Esophagus squamous epithelium (tissue), 5 donors: ENCODE measurements around the gene SMO. TPM values are rescaled to one million over a fixed set of nuclear protein-coding genes. Genes with fewer than 3 reads are reported as not detected.

Experiments used
- DNase-seq: peaks from one replicate; lab custom pipeline; 2025; lab: John Stamatoyannopoulos, UW
- H3K27ac ChIP-seq, 4 donors: fragments of 200-600 bp; sonication (generic); one replicate each; pipeline ENCODE4 v1.5.1; 2016 to 2019; ENCODE audit warnings: mild to moderate bottlenecking in 1 of 4
- H3K27me3 ChIP-seq, 4 donors: fragments of 200-600 bp; sonication (generic); 1 replicate in 3 of 4; 2 replicates in 1 of 4; pipeline versions ENCODE4 v1.5.1 to v1.6.0; 2017 to 2021; ENCODE audit warnings: antibody characterized with exemption in 1 of 4
- H3K36me3 ChIP-seq, 3 donors: fragments of 200-600 bp; sonication (generic); one replicate each; pipeline ENCODE4 v1.5.1; 2016 to 2019
- H3K4me1 ChIP-seq, 3 donors: fragments of 200-600 bp; sonication (generic); one replicate each; pipeline ENCODE4 v1.5.1; 2017 to 2019
- H3K4me3 ChIP-seq, 4 donors: fragments of 200-600 bp; sonication (generic); 1 replicate in 3 of 4; 2 replicates in 1 of 4; pipeline ENCODE4 v1.5.1; 2016 to 2019; ENCODE audit warnings: mild to moderate bottlenecking in 2 of 4, moderate library complexity in 1 of 4
- H3K9me3 ChIP-seq, 3 donors: fragments of 200-600 bp; sonication (generic); one replicate each; pipeline ENCODE4 v1.5.1; 2016 to 2019
- POLR2A ChIP-seq, 4 donors: fragments of 450-650 bp; IDR thresholded peaks; one replicate each; pipeline ENCODE4 v1.6.1; 2017; ENCODE audit warnings: antibody characterized with exemption in 4 of 4, mild to moderate bottlenecking in 4 of 4, moderate library complexity in 3 of 4
- WGBS, 2 donors: methylation state at CpG; one replicate each; pipeline ENCODE4 v1.1.5; 2018; 5-methylcytosine and 5-hydroxymethylcytosine counted together
- intact Hi-C: fragments of 100-400 bp; cut with DNase I; formaldehyde crosslinking; loops from one replicate; pipeline ENCODE4 v1.15.0; 2022
- total RNA-seq, 4 donors: library from RNA; depleted of rRNA; stranded (reverse); fragments of >200 nt; gene quantifications; one replicate each; pipeline ENCODE4 v1.1.0, GENCODE V29; 2016
- TF ChIP-seq, protein P1 (sequence below), 6 experiments: fragments of 450-650 bp in 4 of 6; fragments of 200-600 bp in 2 of 6; sonication (generic) in 2 of 6; IDR thresholded peaks; one replicate each; pipeline ENCODE4 v1.5.1; 2016 to 2019; ENCODE audit warnings: antibody characterized with exemption in 6 of 6, mild to moderate bottlenecking in 4 of 6, moderate library complexity in 4 of 6
- donor health status: DM: yes; HTN: yes; CAD: no.

SMO gene
- total RNA-seq, 4 donors from 2014 or later = 9.2 to 18.4 (median 10.4) TPM

GRCh38 chr7:129147731-129148130, 40.7 kb upstream of the SMO start:
- H3K27me3 ChIP-seq = peaks cover 0 to 64% (median 2%) of the 10 kb centered on the region in 4 donors
- H3K4me1 ChIP-seq = peaks cover 0 to 21% (median 9%) of the 10 kb centered on the region in 3 donors
- intact Hi-C loops = no loop called here
- WGBS, 2 donors = 0 to 35% methylated on average over 1 to 3 of the region's 3 CpGs
- no peak for DNase-seq
- no peaks in the 10 kb centered on the region for H3K9me3 ChIP-seq
- H3K4me3 ChIP-seq = no peak overlapping the region
- TF ChIP-seq POLR2A (IDR thresholded peaks at IDR 0.05) = no peak
- no peak overlapping the region for H3K27ac ChIP-seq
- no peaks in the 10 kb centered on the region for H3K36me3 ChIP-seq

DNA sequence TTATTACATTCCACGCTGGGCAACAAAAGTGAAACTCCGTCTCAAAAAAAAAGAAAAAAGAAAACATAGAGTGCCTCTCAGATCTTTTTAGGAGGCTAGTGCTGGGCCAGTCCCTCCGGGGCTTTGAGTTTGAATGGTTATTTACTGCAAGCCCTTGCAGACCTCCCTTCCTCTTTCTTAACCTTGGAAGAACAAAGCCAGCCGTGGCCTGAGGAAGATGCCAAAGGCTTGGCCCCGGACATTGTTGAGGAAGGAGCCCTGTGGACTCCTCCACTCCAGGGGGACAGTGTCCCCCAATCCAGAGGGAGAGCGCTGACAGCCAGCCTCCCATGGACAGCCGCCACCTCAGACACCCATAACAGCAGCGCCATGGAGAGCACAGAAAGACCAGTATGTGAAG, 38.9 kb upstream of the SMO start:
- TF ChIP-seq, protein P1, sequence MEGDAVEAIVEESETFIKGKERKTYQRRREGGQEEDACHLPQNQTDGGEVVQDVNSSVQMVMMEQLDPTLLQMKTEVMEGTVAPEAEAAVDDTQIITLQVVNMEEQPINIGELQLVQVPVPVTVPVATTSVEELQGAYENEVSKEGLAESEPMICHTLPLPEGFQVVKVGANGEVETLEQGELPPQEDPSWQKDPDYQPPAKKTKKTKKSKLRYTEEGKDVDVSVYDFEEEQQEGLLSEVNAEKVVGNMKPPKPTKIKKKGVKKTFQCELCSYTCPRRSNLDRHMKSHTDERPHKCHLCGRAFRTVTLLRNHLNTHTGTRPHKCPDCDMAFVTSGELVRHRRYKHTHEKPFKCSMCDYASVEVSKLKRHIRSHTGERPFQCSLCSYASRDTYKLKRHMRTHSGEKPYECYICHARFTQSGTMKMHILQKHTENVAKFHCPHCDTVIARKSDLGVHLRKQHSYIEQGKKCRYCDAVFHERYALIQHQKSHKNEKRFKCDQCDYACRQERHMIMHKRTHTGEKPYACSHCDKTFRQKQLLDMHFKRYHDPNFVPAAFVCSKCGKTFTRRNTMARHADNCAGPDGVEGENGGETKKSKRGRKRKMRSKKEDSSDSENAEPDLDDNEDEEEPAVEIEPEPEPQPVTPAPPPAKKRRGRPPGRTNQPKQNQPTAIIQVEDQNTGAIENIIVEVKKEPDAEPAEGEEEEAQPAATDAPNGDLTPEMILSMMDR (IDR thresholded peaks at IDR 0.05) = no peak
- 84 to 92% methylated on average over 5 to 6 of the region's 8 CpGs for WGBS, 2 donors
- DNase-seq = no peak
- H3K27ac ChIP-seq = no peak overlapping the region
- H3K4me3 ChIP-seq = no peak overlapping the region
- H3K4me1 ChIP-seq = peaks cover 0 to 12% (median 3%) of the 10 kb centered on the region in 3 donors
- H3K27me3 ChIP-seq = peaks cover 0 to 51% (median 0%) of the 10 kb centered on the region in 4 donors
- H3K36me3 ChIP-seq = no peaks in the 10 kb centered on the region
- H3K9me3 ChIP-seq = no peaks in the 10 kb centered on the region
- intact Hi-C loops = no loop called here

GRCh38 chr7:129150199-129150996, 38.0 kb upstream of the SMO start:
- peaks cover 0 to 6% (median 0%) of the 10 kb centered on the region in 3 donors for H3K4me1 ChIP-seq
- no peak overlapping the region for H3K4me3 ChIP-seq
- TF ChIP-seq, protein P1 (IDR thresholded peaks at IDR 0.05) = no peak
- no peak for TF ChIP-seq POLR2A (IDR thresholded peaks at IDR 0.05)
- WGBS, 2 donors = 63 to 76% methylated on average over 5 to 6 of the region's 8 CpGs
- H3K27ac ChIP-seq = no peak overlapping the region
- DNase-seq = no peak
- H3K36me3 ChIP-seq = no peaks in the 10 kb centered on the region
- H3K9me3 ChIP-seq = no peaks in the 10 kb centered on the region
- intact Hi-C loops = no loop called here
- peaks cover 0 to 44% (median 0%) of the 10 kb centered on the region in 4 donors for H3K27me3 ChIP-seq

GRCh38 chr7:129157651-129158050, 30.8 kb upstream of the SMO start:
- 89 to 96% methylated on average over 9 of the region's 9 CpGs for WGBS, 2 donors
- intact Hi-C loops = no loop called here
- DNase-seq = no peak
- H3K27ac ChIP-seq = no peak overlapping the region
- H3K9me3 ChIP-seq = no peaks in the 10 kb centered on the region
- no peaks in the 10 kb centered on the region for H3K36me3 ChIP-seq
- no peak overlapping the region for H3K4me3 ChIP-seq
- TF ChIP-seq POLR2A (IDR thresholded peaks at IDR 0.05) = no peak
- TF ChIP-seq, protein P1 (IDR thresholded peaks at IDR 0.05) = no peak
- H3K27me3 ChIP-seq = peaks cover 0 to 16% (median 0%) of the 10 kb centered on the region in 4 donors
- no peaks in the 10 kb centered on the region for H3K4me1 ChIP-seq

DNA sequence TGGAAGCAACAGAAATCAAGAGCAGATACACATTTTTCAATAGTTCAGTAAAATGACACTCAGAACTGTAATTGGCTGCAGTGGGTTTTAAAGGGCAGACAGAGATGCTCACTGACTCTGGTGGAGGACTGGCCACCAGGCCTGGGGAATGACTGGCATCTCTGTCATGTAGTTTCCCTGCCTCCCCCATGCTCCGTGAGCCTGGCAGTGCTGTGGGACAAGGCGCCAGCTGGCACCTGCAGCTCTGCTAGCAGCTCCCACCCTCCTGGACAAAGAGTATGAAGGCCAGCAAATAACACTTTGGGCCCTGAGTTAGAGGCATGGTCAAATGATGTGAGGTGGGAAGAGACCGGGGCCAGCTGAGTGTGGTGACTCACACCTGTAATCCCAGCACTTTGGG, 28.9 kb upstream of the SMO start:
- H3K4me3 ChIP-seq = no peak overlapping the region
- H3K36me3 ChIP-seq = no peaks in the 10 kb centered on the region
- H3K4me1 ChIP-seq = no peaks in the 10 kb centered on the region
- no peak for DNase-seq
- peaks cover 0 to 13% (median 0%) of the 10 kb centered on the region in 4 donors for H3K27me3 ChIP-seq
- H3K9me3 ChIP-seq = no peaks in the 10 kb centered on the region
- TF ChIP-seq POLR2A (IDR thresholded peaks at IDR 0.05) = no peak
- TF ChIP-seq, protein P1 (IDR thresholded peaks at IDR 0.05) = no peak
- intact Hi-C loops = no loop called here
- no peak overlapping the region for H3K27ac ChIP-seq
- 88 to 100% methylated on average over 1 to 3 of the region's 3 CpGs for WGBS, 2 donors
